ENCODE data around the gene ZNF827.

Gene ZNF827

GRCh38 chr4:145782756-145783155, 155.9 kb downstream of the ZNF827 start:
- DNase-seq (ENCODE audit: low read depth) = no peak
- TF ChIP-seq, protein P1, sequence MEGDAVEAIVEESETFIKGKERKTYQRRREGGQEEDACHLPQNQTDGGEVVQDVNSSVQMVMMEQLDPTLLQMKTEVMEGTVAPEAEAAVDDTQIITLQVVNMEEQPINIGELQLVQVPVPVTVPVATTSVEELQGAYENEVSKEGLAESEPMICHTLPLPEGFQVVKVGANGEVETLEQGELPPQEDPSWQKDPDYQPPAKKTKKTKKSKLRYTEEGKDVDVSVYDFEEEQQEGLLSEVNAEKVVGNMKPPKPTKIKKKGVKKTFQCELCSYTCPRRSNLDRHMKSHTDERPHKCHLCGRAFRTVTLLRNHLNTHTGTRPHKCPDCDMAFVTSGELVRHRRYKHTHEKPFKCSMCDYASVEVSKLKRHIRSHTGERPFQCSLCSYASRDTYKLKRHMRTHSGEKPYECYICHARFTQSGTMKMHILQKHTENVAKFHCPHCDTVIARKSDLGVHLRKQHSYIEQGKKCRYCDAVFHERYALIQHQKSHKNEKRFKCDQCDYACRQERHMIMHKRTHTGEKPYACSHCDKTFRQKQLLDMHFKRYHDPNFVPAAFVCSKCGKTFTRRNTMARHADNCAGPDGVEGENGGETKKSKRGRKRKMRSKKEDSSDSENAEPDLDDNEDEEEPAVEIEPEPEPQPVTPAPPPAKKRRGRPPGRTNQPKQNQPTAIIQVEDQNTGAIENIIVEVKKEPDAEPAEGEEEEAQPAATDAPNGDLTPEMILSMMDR (IDR thresholded peaks at IDR 0.05; ENCODE audit: insufficient read depth, low read depth, low read length, missing control alignments) = no peak
- H3K4me3 ChIP-seq (ENCODE audit: low read depth, low read length) = no peak overlapping the region

- no peak overlapping the region for H3K4me3 ChIP-seq (ENCODE audit: low read depth, low read length)
- TF ChIP-seq, protein P1 (IDR thresholded peaks at IDR 0.05; ENCODE audit: insufficient read depth, low read depth, low read length, missing control alignments) = no peak
- no peak for DNase-seq (ENCODE audit: low read depth)
These were observed 157.3 kb downstream of the ZNF827 start for GRCh38 chr4:145781351-145781750.

GRCh38 chr4:145779319-145779801, 159.3 kb downstream of the ZNF827 start:
- TF ChIP-seq, protein P1 (IDR thresholded peaks at IDR 0.05; ENCODE audit: insufficient read depth, low read depth, low read length, missing control alignments) = no peak

GRCh38 chr4:145776208-145776607, 162.4 kb downstream of the ZNF827 start:
- H3K4me3 ChIP-seq (ENCODE audit: low read depth, low read length) = no peak overlapping the region
- no peak for DNase-seq (ENCODE audit: low read depth)
- TF ChIP-seq, protein P1 (IDR thresholded peaks at IDR 0.05; ENCODE audit: insufficient read depth, low read depth, low read length, missing control alignments) = no peak

More at GRCh38 chr4:145779319-145779801, 159.3 kb downstream of the ZNF827 start:
- no peak overlapping the region for H3K4me3 ChIP-seq (ENCODE audit: low read depth, low read length)
- DNase-seq (ENCODE audit: low read depth) = no peak

GRCh38 chr4:145775406-145775805, 163.2 kb downstream of the ZNF827 start:
- DNase-seq (ENCODE audit: low read depth) = no peak
- TF ChIP-seq, protein P1 (IDR thresholded peaks at IDR 0.05; ENCODE audit: insufficient read depth, low read depth, low read length, missing control alignments) = no peak
- no peak overlapping the region for H3K4me3 ChIP-seq (ENCODE audit: low read depth, low read length)

DNA sequence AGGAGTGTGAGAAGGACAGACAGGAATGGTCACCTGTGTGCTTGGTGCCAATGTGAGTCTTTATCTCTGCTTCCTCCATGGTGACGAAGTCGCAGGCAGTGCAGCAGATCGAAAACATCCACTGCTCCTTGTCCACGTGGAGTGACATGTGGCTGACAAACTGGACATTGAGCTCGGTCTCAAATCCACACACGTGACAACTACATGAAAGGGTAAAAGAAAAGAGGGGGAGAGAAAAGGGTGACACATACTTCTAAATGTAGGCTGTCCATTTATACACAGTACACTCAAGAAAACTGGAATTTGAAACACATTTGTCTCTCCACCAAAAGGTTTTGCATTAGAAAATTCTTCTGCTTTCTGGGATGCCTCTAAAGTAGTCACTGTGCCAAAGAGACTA, 164.2 kb downstream of the ZNF827 start:
- TF ChIP-seq, protein P1 (IDR thresholded peaks at IDR 0.05; ENCODE audit: insufficient read depth, low read depth, low read length, missing control alignments) = no peak
- no peak for DNase-seq (ENCODE audit: low read depth)
- H3K4me3 ChIP-seq (ENCODE audit: low read depth, low read length) = no peak overlapping the region

- DNase-seq (ENCODE audit: low read depth) = peak; percentile 86
- H3K4me3 ChIP-seq (ENCODE audit: low read depth, low read length) = no peak overlapping the region
- TF ChIP-seq, protein P1 (IDR thresholded peaks at IDR 0.05; ENCODE audit: insufficient read depth, low read depth, low read length, missing control alignments) = no peak
These were observed 164.9 kb downstream of the ZNF827 start for GRCh38 chr4:145773581-145774234.

Data from GM12865 (cell line).